DND-41 (cell line): ENCODE data around the gene SKAP1.

ENCODE experiments used
- ATAC-seq: fragments of 200-7000 bp; cut with Tn5 transposase; 3 replicates; pipeline ENCODE4 v1.9.1; 2021; ENCODE audit warnings: low read depth; ENCODE audit not compliant: insufficient read depth
- DNase-seq: peaks from one replicate; pipeline ENCODE4 v3.0.0-alpha.2; 2020
- H2AFZ ChIP-seq: 2 replicates; pipeline ENCODE4 v1.6.0; 2012; ENCODE audit warnings: low read depth, low read length
- H3K27ac ChIP-seq: 2 replicates; pipeline ENCODE4 v1.5.1; 2012; ENCODE audit warnings: low read length, inconsistent platforms
- H3K27me3 ChIP-seq: fragments of 200-600 bp; sonication (generic); 2 replicates; pipeline ENCODE4 v1.6.0; 2012; ENCODE audit warnings: low read length, mild to moderate bottlenecking, inconsistent platforms; ENCODE audit not compliant: insufficient read depth, poor library complexity
- H3K36me3 ChIP-seq: 2 replicates; pipeline ENCODE4 v1.5.1; 2012; ENCODE audit warnings: low read length, inconsistent platforms; ENCODE audit not compliant: insufficient read depth
- H3K4me1 ChIP-seq: 2 replicates; pipeline ENCODE4 v1.5.1; 2012; ENCODE audit warnings: mild to moderate bottlenecking, low read length; ENCODE audit not compliant: insufficient read depth
- H3K4me2 ChIP-seq: 2 replicates; pipeline ENCODE4 v1.6.0; 2012; ENCODE audit warnings: mild to moderate bottlenecking, moderate library complexity, low read length, inconsistent platforms; ENCODE audit not compliant: insufficient read depth
- H3K4me3 ChIP-seq, 2 experiments: fragments of 200-600 bp in 1 of 2; shearing (Covaris generic) in 1 of 2; 2 replicates each; pipeline ENCODE4 v1.5.1; 2012 to 2016; ENCODE audit warnings: inconsistent platforms in 2 of 2, low read length in 2 of 2, mild to moderate bottlenecking in 2 of 2, low read depth in 1 of 2, moderate library complexity in 1 of 2
- H3K79me2 ChIP-seq: 2 replicates; pipeline ENCODE4 v1.6.0; 2012; ENCODE audit warnings: low read length, inconsistent platforms; ENCODE audit not compliant: insufficient read depth
- H3K9ac ChIP-seq: 2 replicates; pipeline ENCODE4 v1.6.0; 2012; ENCODE audit warnings: low read depth, mild to moderate bottlenecking, inconsistent platforms, low read length, moderate library complexity
- H3K9me3 ChIP-seq: 2 replicates; pipeline ENCODE4 v1.5.1; 2012; ENCODE audit warnings: low read length, moderate library complexity, mild to moderate bottlenecking, inconsistent platforms; ENCODE audit not compliant: insufficient read depth, severe bottlenecking
- H4K20me1 ChIP-seq: 2 replicates; pipeline ENCODE4 v1.6.0; 2012; ENCODE audit warnings: low read length; ENCODE audit not compliant: insufficient read depth
- CTCF ChIP-seq: IDR thresholded peaks from 2 replicates; pipeline ENCODE4 v1.5.1; 2012; ENCODE audit warnings: borderline replicate concordance, low read length, moderate library complexity, mild to moderate bottlenecking; ENCODE audit not compliant: poor library complexity, severe bottlenecking; ENCODE audit errors: extremely low read depth
- EZH2 ChIP-seq: IDR thresholded peaks from 3 replicates; pipeline ENCODE4 v1.6.1; 2012; ENCODE audit warnings: borderline replicate concordance, low read depth, mild to moderate bottlenecking, moderate library complexity, low read length, inconsistent platforms; ENCODE audit not compliant: severe bottlenecking

SKAP1 gene

DNA sequence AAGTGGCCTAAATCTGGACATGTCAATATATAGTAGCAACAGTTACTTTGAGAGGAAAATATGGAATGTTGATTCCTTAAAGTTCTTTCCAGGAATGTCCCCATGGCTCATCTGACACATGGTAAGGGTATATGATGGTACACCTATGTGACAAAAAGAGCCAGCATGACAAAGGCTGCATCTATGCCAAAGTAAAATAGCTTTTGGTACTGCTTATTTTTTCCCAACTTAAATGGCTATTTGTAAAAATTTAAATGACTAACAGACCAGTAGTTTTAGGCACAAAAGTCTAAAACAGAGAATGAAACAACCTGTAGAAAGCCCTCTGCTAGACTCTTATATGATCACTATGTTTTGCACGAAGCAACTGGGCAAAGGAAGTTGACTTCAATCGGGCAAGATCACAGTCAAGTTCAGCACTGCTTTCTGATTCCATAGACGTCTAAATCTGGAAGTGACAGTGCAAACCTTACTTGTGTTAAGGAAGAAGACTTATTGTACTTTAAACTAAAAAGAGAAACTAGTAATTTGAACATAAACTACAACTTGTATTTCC lies 135.1 kb downstream of the SKAP1 start:
- Histone ChIP-seq H4K20me1 (no peaks in the 10 kb centered on the region), H3K36me3 (no peaks in the 10 kb centered on the region), H3K27me3 (peaks cover 54% of the 10 kb centered on the region), H3K9ac (no peak overlapping the region), H3K27ac (no peak overlapping the region), H3K4me3 (no peak overlapping the region), H3K9me3 (no peaks in the 10 kb centered on the region), H3K79me2 (no peaks in the 10 kb centered on the region), H2AFZ (no peak overlapping the region), H3K4me2 (no peak overlapping the region), H3K4me1 (no peaks in the 10 kb centered on the region)
- DNase-seq (no peak), ATAC-seq (no peak)
- no peak for TF ChIP-seq EZH2
- TF ChIP-seq CTCF = no peak

DNA sequence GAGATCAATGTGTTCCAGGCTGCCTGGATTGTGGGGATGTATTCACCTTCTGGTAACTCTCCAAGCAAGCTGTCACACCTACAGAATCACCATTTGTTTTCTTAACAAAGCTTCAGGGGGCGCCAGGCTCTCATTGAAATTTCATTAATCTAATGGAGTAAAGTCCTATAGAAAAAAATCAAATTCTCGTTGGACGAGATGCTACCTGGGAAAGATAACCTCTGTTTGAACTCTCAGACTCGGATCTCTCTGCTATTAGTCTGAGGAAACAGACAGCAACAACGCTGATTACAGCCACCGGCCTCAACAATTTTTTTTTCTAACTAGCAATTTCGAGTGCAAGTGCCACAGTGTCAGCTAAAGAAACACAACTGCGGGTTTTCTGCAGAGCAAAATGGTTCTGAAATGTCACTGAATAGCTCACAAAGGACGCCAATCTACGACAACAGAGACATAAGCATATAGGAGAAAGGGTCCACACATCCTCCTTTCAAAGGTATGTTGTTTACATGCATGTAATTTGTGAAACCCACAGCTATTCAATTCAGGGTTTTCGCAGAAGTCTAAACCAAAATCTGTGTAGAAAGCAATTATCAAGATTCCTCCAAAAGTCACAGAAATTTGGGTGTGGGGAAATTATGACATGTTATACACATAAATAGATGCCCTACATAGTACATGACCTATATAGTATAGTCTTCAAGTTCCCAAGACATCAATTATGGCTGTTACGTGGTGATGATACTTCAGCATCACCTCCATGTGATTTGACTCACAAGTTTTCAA lies 135.8 kb downstream of the SKAP1 start:
- no peak for DNase-seq
- Histone ChIP-seq H3K9me3 (no peaks in the 10 kb centered on the region), H3K27me3 (peaks cover 50% of the 10 kb centered on the region), H2AFZ (no peak overlapping the region), H3K4me1 (no peaks in the 10 kb centered on the region), H3K36me3 (no peaks in the 10 kb centered on the region), H3K27ac (no peak overlapping the region), H3K4me2 (no peak overlapping the region), H3K79me2 (no peaks in the 10 kb centered on the region), H3K9ac (no peak overlapping the region), H4K20me1 (no peaks in the 10 kb centered on the region), H3K4me3 (no peak overlapping the region)
- no peak for TF ChIP-seq CTCF
- ATAC-seq = no peak

GRCh38 chr17:48293319-48294019 lies 136.5 kb downstream of the SKAP1 start:
- Histone ChIP-seq H3K4me2 (no peak overlapping the region), H3K79me2 (no peaks in the 10 kb centered on the region), H3K36me3 (no peaks in the 10 kb centered on the region), H4K20me1 (no peaks in the 10 kb centered on the region), H3K27ac (no peak overlapping the region), H3K4me3 (no peak overlapping the region), H3K9me3 (no peaks in the 10 kb centered on the region), H3K9ac (no peak overlapping the region), H2AFZ (no peak overlapping the region), H3K4me1 (no peaks in the 10 kb centered on the region), H3K27me3 (peaks cover 46% of the 10 kb centered on the region)
- ATAC-seq (no peak), DNase-seq (no peak)
- no peak for TF ChIP-seq EZH2
- no peak for TF ChIP-seq CTCF
